ENCODE measurements around the gene KRTAP1-4. TPM values are rescaled to one million over a fixed set of nuclear protein-coding genes. Genes with fewer than 3 reads are reported as not detected.

Gene KRTAP1-4
- total and polyA plus RNA-seq, 7 donors = not detected

- H3K27ac ChIP-seq = no peak within 1 kb of the TSS
- intact Hi-C loops (cut with DNase I) = no loop called here
- no peaks in the 10 kb centered on the region for H3K4me1 ChIP-seq
- H3K27me3 ChIP-seq = peaks cover 0 to 6% (median 0%) of the 10 kb centered on the region in 3 donors
- DNase-seq = no peak
- no peaks in the 10 kb centered on the region for H3K9me3 ChIP-seq
- no peak within 1 kb of the TSS for H3K4me3 ChIP-seq
- WGBS, 2 donors = 82 to 83% methylated on average over 9 of the region's 9 CpGs
- TF ChIP-seq POLR2A (IDR thresholded peaks at IDR 0.05) (no peak), EP300 (IDR thresholded peaks at IDR 0.05) (no peak), POLR2AphosphoS5 (IDR thresholded peaks at IDR 0.05) (no peak), CTCF (IDR thresholded peaks at IDR 0.05) (no peak)
- no peaks in the 10 kb centered on the region for H3K36me3 ChIP-seq
These were observed 3.1 kb downstream of the KRTAP1-4 start, which contains the start of gene KRTAP1-5 for GRCh38 chr17:41026715-41027471. TSS of gene KRTAP1-5 (minus strand) at chr17:41027208. CDS start at chr17:41027155, 53 bp downstream.

- TF ChIP-seq POLR2A (IDR thresholded peaks at IDR 0.05) (no peak), EP300 (IDR thresholded peaks at IDR 0.05) (no peak), POLR2AphosphoS5 (IDR thresholded peaks at IDR 0.05) (no peak), CTCF (IDR thresholded peaks at IDR 0.05) (no peak)
- no peaks in the 10 kb centered on the region for H3K4me1 ChIP-seq
- peaks cover 0 to 3% (median 0%) of the 10 kb centered on the region in 3 donors for H3K27me3 ChIP-seq
- no peaks in the 10 kb centered on the region for H3K36me3 ChIP-seq
- H3K4me3 ChIP-seq = no peak overlapping the region
- no peaks in the 10 kb centered on the region for H3K9me3 ChIP-seq
- intact Hi-C loops (cut with DNase I) = no loop called here
- no peak overlapping the region for H3K27ac ChIP-seq
- 84 to 93% methylated on average over 3 of the region's 3 CpGs for WGBS, 2 donors
- no peak for DNase-seq
These were observed 5.3 kb downstream of the KRTAP1-4 start for GRCh38 chr17:41024697-41025096.

GRCh38 chr17:41020336-41020735, 9.7 kb downstream of the KRTAP1-4 start:
- H3K27ac ChIP-seq = no peak overlapping the region
- H3K4me3 ChIP-seq = no peak overlapping the region
- H3K4me1 ChIP-seq = no peaks in the 10 kb centered on the region
- intact Hi-C loops (cut with DNase I) = no loop called here
- H3K9me3 ChIP-seq = no peaks in the 10 kb centered on the region
- H3K36me3 ChIP-seq = no peaks in the 10 kb centered on the region
- TF ChIP-seq POLR2A (IDR thresholded peaks at IDR 0.05) = no peak
- TF ChIP-seq CTCF (IDR thresholded peaks at IDR 0.05) = no peak
- no peak for TF ChIP-seq POLR2AphosphoS5 (IDR thresholded peaks at IDR 0.05)
- TF ChIP-seq EP300 (IDR thresholded peaks at IDR 0.05) = no peak
- DNase-seq = no peak
- no peaks in the 10 kb centered on the region for H3K27me3 ChIP-seq

GRCh38 chr17:41019415-41019814, 10.6 kb downstream of the KRTAP1-4 start:
- no peak for DNase-seq
- Histone ChIP-seq H3K4me3 (no peak overlapping the region), H3K27me3 (no peaks in the 10 kb centered on the region), H3K36me3 (no peaks in the 10 kb centered on the region), H3K4me1 (no peaks in the 10 kb centered on the region), H3K9me3 (no peaks in the 10 kb centered on the region), H3K27ac (no peak overlapping the region)
- intact Hi-C loops (cut with DNase I) = no loop called here
- 97% methylated on average over 3 of the region's 3 CpGs for WGBS, 2 donors
- no peak for TF ChIP-seq POLR2AphosphoS5 (IDR thresholded peaks at IDR 0.05)
- TF ChIP-seq CTCF (IDR thresholded peaks at IDR 0.05) = no peak
- no peak for TF ChIP-seq EP300 (IDR thresholded peaks at IDR 0.05)
- no peak for TF ChIP-seq POLR2A (IDR thresholded peaks at IDR 0.05)

Measured in sigmoid colon (tissue), 7 donors.